Measurements from ENCODE around the gene ATP8B2. TPM values are rescaled to one million over a fixed set of nuclear protein-coding genes. Genes with fewer than 3 reads are reported as not detected.
"Not testable (repeated sequence)": the region's sequence is repeated elsewhere in the genome, so short reads cannot be mapped to it uniquely, and the experiment has no call there.

The ATP8B2 gene
- total and polyA plus RNA-seq, 5 donors = 15.9 to 33.1 (median 25.9) TPM

DNA sequence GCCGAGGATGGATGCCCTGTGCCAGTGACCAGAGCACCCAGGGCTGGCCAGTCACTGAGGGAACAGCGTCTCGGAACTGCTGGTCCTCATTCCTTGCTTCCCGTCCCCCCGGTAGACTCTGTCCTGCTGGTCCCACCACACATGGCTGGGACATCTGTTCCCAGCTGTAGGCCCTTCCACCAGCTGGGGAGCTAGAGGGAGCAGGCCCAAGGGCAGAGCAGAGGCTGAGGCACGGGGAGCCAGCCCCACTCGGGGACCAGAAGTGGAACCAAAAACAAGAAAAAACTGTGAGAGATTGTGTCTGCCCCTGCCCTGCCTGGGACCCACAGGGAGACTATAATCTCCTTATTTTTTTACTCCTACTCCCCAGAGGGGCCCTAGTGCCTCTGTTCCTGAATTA, 23.8 kb downstream of the ATP8B2 start:
- no peak overlapping the region for H3K4me3 ChIP-seq (ENCODE audit: low read length)
- H3K9me3 ChIP-seq (ENCODE audit: control insufficient read depth, low read length) = no peaks in the 10 kb centered on the region
- H3K27me3 ChIP-seq (ENCODE audit: control insufficient read depth, insufficient read depth) = no peaks in the 10 kb centered on the region
- intact Hi-C loops (cut with DNase I) = no loop called here
- H3K4me1 ChIP-seq (ENCODE audit: control insufficient read depth, insufficient read depth, low read length) = peaks cover 7% of the 10 kb centered on the region
- 70% methylated on average over 7 of the region's 7 CpGs for WGBS
- no peak overlapping the region for H3K27ac ChIP-seq (ENCODE audit: low read length)
- ATAC-seq (no peak), DNase-seq (no peak)

- peak in 1 of 3 donors; percentile 69 for DNase-seq
- no peak overlapping the region for H3K4me3 ChIP-seq (ENCODE audit: low read length)
- intact Hi-C loops (cut with DNase I) = loop anchor here in 1 of 4 donors (10.0 kb wide), 1 partner anchor 54 kb away; the partner anchor contains the start of gene IL6R
- peaks cover 7% of the 10 kb centered on the region for H3K4me1 ChIP-seq (ENCODE audit: control insufficient read depth, insufficient read depth, low read length)
- no peak for ATAC-seq
- 71% methylated on average over 4 of the region's 4 CpGs for WGBS
- H3K27me3 ChIP-seq (ENCODE audit: control insufficient read depth, insufficient read depth) = no peaks in the 10 kb centered on the region
- no peaks in the 10 kb centered on the region for H3K9me3 ChIP-seq (ENCODE audit: control insufficient read depth, low read length)
- H3K27ac ChIP-seq (ENCODE audit: low read length) = no peak overlapping the region
These were observed 25.1 kb downstream of the ATP8B2 start for GRCh38 chr1:154350383-154350782.

DNA sequence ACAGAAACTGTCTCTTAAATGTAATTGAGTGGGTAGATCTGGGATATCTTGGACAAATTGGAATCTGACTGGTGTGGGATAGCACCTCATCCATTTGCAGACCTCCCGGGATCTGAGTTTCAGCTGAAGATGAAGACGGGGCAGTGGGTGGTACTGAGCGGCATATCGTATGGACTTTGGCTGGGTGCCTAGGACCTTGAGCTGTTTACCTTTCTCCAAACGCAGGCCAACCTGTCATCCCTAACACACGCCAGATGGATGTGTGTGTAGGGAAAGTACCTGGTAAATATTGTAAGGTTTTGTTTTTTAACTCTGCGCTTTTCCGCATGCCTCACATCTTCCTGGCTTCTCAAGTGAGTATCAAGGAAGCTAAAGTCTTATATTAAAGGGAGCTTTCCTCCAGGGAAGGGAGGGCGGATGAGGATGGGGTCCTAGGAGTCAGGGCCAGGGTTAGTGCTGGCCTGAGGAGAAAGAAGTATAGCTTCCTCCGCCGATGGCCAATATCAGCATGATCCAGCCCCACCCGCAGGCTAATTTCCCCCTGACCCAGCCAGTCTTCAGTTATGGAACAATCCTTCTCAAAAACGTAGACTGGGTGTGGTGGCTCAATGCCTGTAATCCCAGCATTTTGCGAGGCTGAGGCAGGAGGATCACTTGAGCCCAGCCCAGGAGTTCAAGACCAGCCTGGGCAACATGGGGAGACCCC, 26.2 kb downstream of the ATP8B2 start:
- no peak for ATAC-seq
- H3K9me3 ChIP-seq (ENCODE audit: control insufficient read depth, low read length) = no peaks in the 10 kb centered on the region
- intact Hi-C loops (cut with DNase I) = loop anchor here in 1 of 4 donors (10.0 kb wide), 1 partner anchor 53 kb away; the partner anchor contains the start of gene IL6R
- no peak for DNase-seq
- no peak overlapping the region for H3K27ac ChIP-seq (ENCODE audit: low read length)
- H3K27me3 ChIP-seq (ENCODE audit: control insufficient read depth, insufficient read depth) = no peaks in the 10 kb centered on the region
- peaks cover 7% of the 10 kb centered on the region for H3K4me1 ChIP-seq (ENCODE audit: control insufficient read depth, insufficient read depth, low read length)
- 74% methylated on average over 14 of the region's 14 CpGs for WGBS
- no peak overlapping the region for H3K4me3 ChIP-seq (ENCODE audit: low read length)

- no peak for DNase-seq
- ATAC-seq = no peak
- Histone ChIP-seq H3K27ac (ENCODE audit: low read length) (peak overlapping the region; percentile 44), H3K4me1 (ENCODE audit: control insufficient read depth, insufficient read depth, low read length) (peaks cover 7% of the 10 kb centered on the region), H3K27me3 (ENCODE audit: control insufficient read depth, insufficient read depth) (no peaks in the 10 kb centered on the region), H3K4me3 (ENCODE audit: low read length) (peak overlapping the region; percentile 45), H3K9me3 (ENCODE audit: control insufficient read depth, low read length) (no peaks in the 10 kb centered on the region)
- WGBS = 22% methylated on average over 9 of the region's 9 CpGs
- intact Hi-C loops (cut with DNase I) = loop anchor here in 1 of 4 donors (10.0 kb wide), 1 partner anchor 53 kb away; the partner anchor contains the start of gene IL6R
These were observed 26.9 kb downstream of the ATP8B2 start for GRCh38 chr1:154352245-154352580.

GRCh38 chr1:154352581-154353459, 27.5 kb downstream of the ATP8B2 start:
- 1% methylated on average over 41 of the region's 41 CpGs for WGBS
- peak overlapping the region; percentile 45 for H3K4me3 ChIP-seq (ENCODE audit: low read length)
- H3K9me3 ChIP-seq (ENCODE audit: control insufficient read depth, low read length) = no peaks in the 10 kb centered on the region
- DNase-seq (peak; percentile 65 to 84 (median 82)), ATAC-seq (peak; percentile 59 to 74)
- peak overlapping the region; percentile 44 for H3K27ac ChIP-seq (ENCODE audit: low read length)
- intact Hi-C loops (cut with DNase I) = loop anchor here in 1 of 4 donors (10.0 kb wide), 1 partner anchor 52 kb away; the partner anchor contains the start of gene IL6R
- peaks cover 7% of the 10 kb centered on the region for H3K4me1 ChIP-seq (ENCODE audit: control insufficient read depth, insufficient read depth, low read length)
- no peaks in the 10 kb centered on the region for H3K27me3 ChIP-seq (ENCODE audit: control insufficient read depth, insufficient read depth)

DNA sequence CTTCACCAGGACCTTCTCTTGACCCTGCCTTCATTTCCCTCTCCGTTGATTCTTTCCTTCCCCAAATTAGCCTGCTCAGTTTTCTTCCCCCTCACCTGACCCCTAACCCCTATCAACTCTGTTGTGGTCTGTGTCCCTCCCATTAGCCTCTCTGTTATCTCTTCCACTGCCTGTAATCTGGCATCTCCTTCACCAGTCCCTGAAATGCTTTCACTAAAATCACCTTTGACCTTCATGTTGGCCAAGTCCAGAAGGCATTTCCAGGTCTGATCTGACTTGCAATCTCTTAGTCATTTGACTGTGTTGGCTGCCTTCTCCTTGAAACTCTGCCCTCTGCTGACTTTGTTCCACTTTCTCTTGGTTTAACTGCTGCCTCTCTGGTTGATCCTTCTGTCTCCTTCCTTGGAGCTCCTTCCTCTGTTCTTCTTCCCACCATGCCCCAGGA, 28.2 kb downstream of the ATP8B2 start:
- intact Hi-C loops (cut with DNase I) = loop anchor here in 1 of 4 donors (10.0 kb wide), 1 partner anchor 51 kb away; the partner anchor contains the start of gene IL6R
- H3K4me1 ChIP-seq (ENCODE audit: control insufficient read depth, insufficient read depth, low read length) = peaks cover 7% of the 10 kb centered on the region
- no peaks in the 10 kb centered on the region for H3K27me3 ChIP-seq (ENCODE audit: control insufficient read depth, insufficient read depth)
- WGBS = 26% methylated on average over 1 of the region's 1 CpG
- no peaks in the 10 kb centered on the region for H3K9me3 ChIP-seq (ENCODE audit: control insufficient read depth, low read length)
- no peak for DNase-seq
- peak; percentile 61 to 66 for ATAC-seq
- no peak overlapping the region for H3K27ac ChIP-seq (ENCODE audit: low read length)
- H3K4me3 ChIP-seq (ENCODE audit: low read length) = no peak overlapping the region

- intact Hi-C loops (cut with DNase I) = loop anchor here in 1 of 4 donors (10.0 kb wide), 1 partner anchor 51 kb away; the partner anchor contains the start of gene IL6R
- no peak for DNase-seq
- H3K27ac ChIP-seq (ENCODE audit: low read length) = no peak overlapping the region
- WGBS = 94% methylated on average over 5 of the region's 5 CpGs
- peaks cover 7% of the 10 kb centered on the region for H3K4me1 ChIP-seq (ENCODE audit: control insufficient read depth, insufficient read depth, low read length)
- H3K27me3 ChIP-seq (ENCODE audit: control insufficient read depth, insufficient read depth) = no peaks in the 10 kb centered on the region
- no peaks in the 10 kb centered on the region for H3K9me3 ChIP-seq (ENCODE audit: control insufficient read depth, low read length)
- no peak overlapping the region for H3K4me3 ChIP-seq (ENCODE audit: low read length)
- no peak for ATAC-seq
These were observed 28.6 kb downstream of the ATP8B2 start for GRCh38 chr1:154353966-154354365.

DNA sequence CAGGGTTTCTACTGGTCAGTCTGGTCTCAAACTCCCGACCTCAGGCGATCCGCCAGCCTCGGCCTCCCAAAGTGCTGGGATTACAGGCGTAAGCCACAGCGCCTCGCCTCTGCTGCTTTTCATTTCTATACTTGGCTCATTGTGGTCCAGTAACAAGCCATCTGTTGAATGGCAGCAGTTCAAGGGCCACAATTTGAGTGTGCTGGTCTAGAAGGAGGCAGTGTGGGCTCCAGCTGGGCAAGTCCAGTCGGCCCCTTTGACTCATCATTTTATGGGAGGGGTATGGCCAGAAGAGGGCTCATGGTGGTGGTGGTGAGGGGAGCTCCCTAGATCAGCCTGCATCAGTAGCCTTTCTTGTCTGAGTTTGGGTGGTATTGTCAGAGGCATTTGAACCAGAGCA, 33.2 kb downstream of the ATP8B2 start:
- Histone ChIP-seq H3K27ac (ENCODE audit: low read length) (no peak overlapping the region), H3K4me1 (ENCODE audit: control insufficient read depth, insufficient read depth, low read length) (peaks cover 2% of the 10 kb centered on the region), H3K4me3 (ENCODE audit: low read length) (no peak overlapping the region), H3K9me3 (ENCODE audit: control insufficient read depth, low read length) (no peaks in the 10 kb centered on the region), H3K27me3 (ENCODE audit: control insufficient read depth, insufficient read depth) (no peaks in the 10 kb centered on the region)
- DNase-seq (no peak), ATAC-seq (no peak)
- WGBS = 87% methylated on average over 8 of the region's 8 CpGs
- intact Hi-C loops (cut with DNase I) = loop anchor here in 1 of 4 donors (10.0 kb wide), 1 partner anchor 46 kb away; the partner anchor contains the start of gene IL6R

DNA sequence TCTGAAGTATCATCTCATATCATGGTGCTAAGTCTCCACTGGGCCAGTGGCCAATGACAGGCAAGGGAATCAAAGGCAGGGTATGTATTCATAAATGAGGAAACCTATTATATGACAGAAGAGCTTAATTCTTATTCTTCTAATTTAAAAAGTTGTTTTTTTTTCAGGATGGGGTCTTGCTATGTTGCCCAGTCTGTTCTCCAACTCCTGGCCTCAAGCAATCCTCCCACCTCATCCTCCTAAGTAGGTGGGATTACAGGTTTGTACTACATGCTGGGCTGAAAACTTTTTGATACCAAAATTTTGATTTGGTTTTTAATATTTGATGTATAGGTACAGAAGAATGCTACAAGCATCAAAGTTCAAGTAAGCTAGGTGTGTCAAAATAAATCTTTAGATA, 35.0 kb downstream of the ATP8B2 start:
- DNase-seq (no peak), ATAC-seq (no peak)
- Histone ChIP-seq H3K4me1 (ENCODE audit: control insufficient read depth, insufficient read depth, low read length) (no peaks in the 10 kb centered on the region), H3K4me3 (ENCODE audit: low read length) (no peak overlapping the region), H3K9me3 (ENCODE audit: control insufficient read depth, low read length) (no peaks in the 10 kb centered on the region), H3K27me3 (ENCODE audit: control insufficient read depth, insufficient read depth) (no peaks in the 10 kb centered on the region), H3K27ac (ENCODE audit: low read length) (no peak overlapping the region)
- intact Hi-C loops (cut with DNase I) = no loop called here

DNA sequence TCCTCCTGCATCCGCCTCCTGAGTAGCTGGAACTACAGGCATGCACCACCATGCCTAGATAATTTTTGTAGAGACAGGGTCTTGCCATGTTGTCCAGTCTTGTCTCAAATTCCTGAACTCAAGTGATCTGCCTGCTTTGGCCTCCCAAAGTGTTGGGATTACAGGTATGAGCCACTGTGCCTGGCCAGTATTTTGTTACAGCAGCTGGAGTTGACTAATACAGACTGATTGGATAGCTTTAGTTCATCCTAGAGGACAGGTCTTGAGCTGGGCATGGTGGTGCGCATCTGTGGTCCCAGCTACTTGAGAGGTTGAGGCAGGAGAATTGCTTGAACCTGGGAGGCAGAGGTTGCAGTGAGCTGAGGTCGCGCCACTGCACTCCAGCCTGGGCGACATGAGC, 35.6 kb downstream of the ATP8B2 start:
- H3K4me3 ChIP-seq (ENCODE audit: low read length); ATAC-seq; H3K27ac ChIP-seq (ENCODE audit: low read length); H3K27me3 ChIP-seq (ENCODE audit: control insufficient read depth, insufficient read depth); intact Hi-C loops (cut with DNase I); H3K4me1 ChIP-seq (ENCODE audit: control insufficient read depth, insufficient read depth, low read length); DNase-seq; H3K9me3 ChIP-seq (ENCODE audit: control insufficient read depth, low read length): not testable (repeated sequence)
- 94% methylated on average over 5 of the region's 5 CpGs for WGBS

GRCh38 chr1:154361357-154361756, 36.0 kb downstream of the ATP8B2 start:
- no peaks in the 10 kb centered on the region for H3K27me3 ChIP-seq (ENCODE audit: control insufficient read depth, insufficient read depth)
- no peak overlapping the region for H3K4me3 ChIP-seq (ENCODE audit: low read length)
- H3K27ac ChIP-seq (ENCODE audit: low read length) = no peak overlapping the region
- no peaks in the 10 kb centered on the region for H3K9me3 ChIP-seq (ENCODE audit: control insufficient read depth, low read length)
- intact Hi-C loops (cut with DNase I) = no loop called here
- ATAC-seq (no peak), DNase-seq (no peak)
- 60% methylated on average over 3 of the region's 3 CpGs for WGBS
- no peaks in the 10 kb centered on the region for H3K4me1 ChIP-seq (ENCODE audit: control insufficient read depth, insufficient read depth, low read length)
